Brain microvascular endothelial cell (primary cell): ENCODE results near the gene TFAP2A.

ENCODE experiments used
- DNase-seq: peaks from one replicate; pipeline ENCODE4 v3.0.0-alpha.2; 2020
- H3K27ac ChIP-seq: fragments of 250-450 bp; sonication (Bioruptor Pico); 2 replicates; pipeline ENCODE4 v1.5.1; 2020; ENCODE audit warnings: mild to moderate bottlenecking, moderate library complexity
- H3K27me3 ChIP-seq: fragments of 250-450 bp; sonication (Bioruptor Pico); replicated peaks from 2 replicates; pipeline ENCODE4 v1.5.1; 2020; ENCODE audit warnings: mild to moderate bottlenecking
- H3K36me3 ChIP-seq: fragments of 250-450 bp; sonication (Bioruptor Pico); replicated peaks from 2 replicates; pipeline ENCODE4 v1.5.1; 2020; ENCODE audit warnings: mild to moderate bottlenecking
- H3K4me3 ChIP-seq: 2 replicates; pipeline ENCODE4 v1.5.1; 2011; ENCODE audit warnings: low read depth, mild to moderate bottlenecking, control low read depth, low read length, moderate library complexity
- in situ Hi-C: cut with HindIII; loops from 2 replicates; pipeline ENCODE4 v1.10.0; 2017; ENCODE audit warnings: low sequenced_read_pairs, low pct_ligation_motif_present
- TF ChIP-seq, protein P1 (sequence below): IDR thresholded peaks from 2 replicates; pipeline ENCODE4 v1.5.1; 2011; ENCODE audit warnings: low read depth, mild to moderate bottlenecking, moderate library complexity, low read length, control low read depth, inconsistent platforms; ENCODE audit errors: missing control alignments

TFAP2A gene

DNA sequence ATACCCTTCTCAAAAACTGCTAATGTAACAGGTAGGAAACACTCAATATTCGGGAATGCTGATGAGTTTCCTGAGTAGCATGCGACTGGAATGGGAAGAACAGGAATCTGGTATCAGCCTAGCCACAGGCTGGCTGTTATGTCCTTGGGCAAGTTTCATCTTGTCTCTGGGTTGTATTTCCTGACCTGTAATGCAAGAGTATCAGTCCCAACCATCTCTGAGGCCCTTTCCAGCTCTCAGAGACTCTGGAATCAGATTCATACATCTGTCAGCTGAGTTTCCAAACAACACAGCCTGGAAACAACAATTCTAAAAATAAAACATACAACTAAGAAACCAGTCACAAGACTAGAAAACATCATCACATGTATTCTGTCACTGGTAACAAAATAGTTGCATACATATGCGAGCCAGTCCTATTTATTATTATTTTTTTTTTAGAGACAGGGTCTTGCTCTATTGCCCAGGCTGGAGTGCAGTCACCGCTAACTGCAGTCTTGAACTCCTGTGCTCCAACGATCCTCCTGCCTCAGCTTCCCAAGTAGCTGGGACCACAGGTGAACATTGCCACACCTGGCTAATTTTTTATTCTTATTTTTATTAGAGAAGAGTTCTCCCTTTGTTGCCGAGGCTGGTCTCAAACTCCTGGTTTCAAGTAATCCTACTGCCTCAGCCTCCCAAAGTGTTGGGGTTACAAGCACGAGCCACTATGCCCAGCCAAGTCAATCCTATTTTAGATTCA is 16.7 kb upstream of the TFAP2A start:
- in situ Hi-C loops: no loop called here
- Histone ChIP-seq H3K27ac (no peak overlapping the region), H3K4me3 (no peak overlapping the region), H3K36me3 (no peaks in the 10 kb centered on the region), H3K27me3 (no peaks in the 10 kb centered on the region)
- no peak for DNase-seq
- TF ChIP-seq, protein P1, sequence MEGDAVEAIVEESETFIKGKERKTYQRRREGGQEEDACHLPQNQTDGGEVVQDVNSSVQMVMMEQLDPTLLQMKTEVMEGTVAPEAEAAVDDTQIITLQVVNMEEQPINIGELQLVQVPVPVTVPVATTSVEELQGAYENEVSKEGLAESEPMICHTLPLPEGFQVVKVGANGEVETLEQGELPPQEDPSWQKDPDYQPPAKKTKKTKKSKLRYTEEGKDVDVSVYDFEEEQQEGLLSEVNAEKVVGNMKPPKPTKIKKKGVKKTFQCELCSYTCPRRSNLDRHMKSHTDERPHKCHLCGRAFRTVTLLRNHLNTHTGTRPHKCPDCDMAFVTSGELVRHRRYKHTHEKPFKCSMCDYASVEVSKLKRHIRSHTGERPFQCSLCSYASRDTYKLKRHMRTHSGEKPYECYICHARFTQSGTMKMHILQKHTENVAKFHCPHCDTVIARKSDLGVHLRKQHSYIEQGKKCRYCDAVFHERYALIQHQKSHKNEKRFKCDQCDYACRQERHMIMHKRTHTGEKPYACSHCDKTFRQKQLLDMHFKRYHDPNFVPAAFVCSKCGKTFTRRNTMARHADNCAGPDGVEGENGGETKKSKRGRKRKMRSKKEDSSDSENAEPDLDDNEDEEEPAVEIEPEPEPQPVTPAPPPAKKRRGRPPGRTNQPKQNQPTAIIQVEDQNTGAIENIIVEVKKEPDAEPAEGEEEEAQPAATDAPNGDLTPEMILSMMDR: no peak

DNA sequence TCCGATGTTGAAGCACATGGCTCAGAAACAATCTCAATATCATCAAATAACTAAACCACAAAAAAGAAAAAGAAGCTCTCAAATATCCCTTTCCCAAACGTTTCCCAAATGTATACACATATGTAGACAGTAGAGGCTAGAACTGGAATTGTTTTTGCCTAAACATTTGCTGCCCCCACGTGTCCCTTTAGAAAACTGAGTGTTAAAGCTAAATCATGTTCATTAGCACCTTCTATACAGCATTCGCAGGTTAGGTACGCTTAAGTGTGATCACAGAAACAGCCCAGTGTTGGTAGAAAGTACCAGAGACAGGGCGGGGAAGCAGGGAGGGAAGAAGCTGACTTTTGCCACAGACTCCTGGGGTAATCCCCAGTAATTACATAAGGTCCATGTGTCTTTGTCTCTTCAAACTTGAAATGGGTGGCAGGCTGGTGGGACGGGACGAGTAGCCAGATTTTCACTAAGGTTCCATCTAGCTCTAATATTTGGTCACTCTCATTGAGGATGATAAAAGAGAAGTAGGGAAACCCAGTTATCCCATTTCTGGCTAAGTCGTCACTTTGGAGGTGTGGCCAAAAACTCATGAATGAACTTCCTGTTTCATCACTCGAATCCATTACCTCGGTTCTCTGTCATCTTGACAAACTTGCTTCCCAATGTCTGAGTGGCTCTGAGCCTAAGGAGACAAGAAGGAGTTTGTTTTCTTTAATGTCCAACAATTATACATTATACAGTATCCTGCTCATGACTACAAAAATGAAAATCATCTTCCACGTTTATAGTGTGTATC is 15.0 kb upstream of the TFAP2A start:
- no peak overlapping the region for H3K27ac ChIP-seq
- peaks cover 11% of the 10 kb centered on the region for H3K27me3 ChIP-seq
- peak; percentile 42 for DNase-seq

DNA sequence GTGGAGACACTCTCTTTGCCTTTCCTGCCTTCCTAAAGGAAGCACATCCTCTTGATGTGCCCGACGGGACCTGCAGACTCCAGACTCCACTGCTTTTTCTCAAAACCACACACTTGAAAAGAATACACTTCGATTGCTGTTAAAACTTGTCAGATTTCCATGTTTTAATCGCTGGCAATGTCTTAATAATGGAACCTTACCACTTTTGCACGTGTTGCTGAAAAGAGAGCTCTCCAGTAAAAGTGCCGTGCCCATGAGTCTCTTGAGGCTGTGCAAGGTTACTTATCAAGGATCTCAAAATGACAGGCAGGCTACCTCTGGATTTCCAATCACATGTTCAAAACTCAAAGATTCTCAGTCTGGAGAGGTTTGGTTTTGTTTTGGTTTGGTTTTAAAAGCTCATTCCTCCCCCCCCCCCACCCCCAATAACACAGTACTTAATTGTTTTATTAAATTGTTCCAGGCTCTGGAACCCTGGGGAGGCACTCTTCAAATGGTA is 12.0 kb upstream of the TFAP2A start:
- no peaks in the 10 kb centered on the region for H3K36me3 ChIP-seq
- TF ChIP-seq, protein P1: no peak
- H3K4me3 ChIP-seq: peak overlapping the region; percentile 62
- no peak overlapping the region for H3K27ac ChIP-seq
- in situ Hi-C loops: no loop called here
- H3K27me3 ChIP-seq: peaks cover 41% of the 10 kb centered on the region
- no peak for DNase-seq

More for the DNA sequence above, 15.0 kb upstream of the TFAP2A start:
- Histone ChIP-seq H3K36me3 (no peaks in the 10 kb centered on the region), H3K4me3 (peak overlapping the region; percentile 6)
- in situ Hi-C loops: no loop called here
- TF ChIP-seq, protein P1: peak; percentile 51

DNA sequence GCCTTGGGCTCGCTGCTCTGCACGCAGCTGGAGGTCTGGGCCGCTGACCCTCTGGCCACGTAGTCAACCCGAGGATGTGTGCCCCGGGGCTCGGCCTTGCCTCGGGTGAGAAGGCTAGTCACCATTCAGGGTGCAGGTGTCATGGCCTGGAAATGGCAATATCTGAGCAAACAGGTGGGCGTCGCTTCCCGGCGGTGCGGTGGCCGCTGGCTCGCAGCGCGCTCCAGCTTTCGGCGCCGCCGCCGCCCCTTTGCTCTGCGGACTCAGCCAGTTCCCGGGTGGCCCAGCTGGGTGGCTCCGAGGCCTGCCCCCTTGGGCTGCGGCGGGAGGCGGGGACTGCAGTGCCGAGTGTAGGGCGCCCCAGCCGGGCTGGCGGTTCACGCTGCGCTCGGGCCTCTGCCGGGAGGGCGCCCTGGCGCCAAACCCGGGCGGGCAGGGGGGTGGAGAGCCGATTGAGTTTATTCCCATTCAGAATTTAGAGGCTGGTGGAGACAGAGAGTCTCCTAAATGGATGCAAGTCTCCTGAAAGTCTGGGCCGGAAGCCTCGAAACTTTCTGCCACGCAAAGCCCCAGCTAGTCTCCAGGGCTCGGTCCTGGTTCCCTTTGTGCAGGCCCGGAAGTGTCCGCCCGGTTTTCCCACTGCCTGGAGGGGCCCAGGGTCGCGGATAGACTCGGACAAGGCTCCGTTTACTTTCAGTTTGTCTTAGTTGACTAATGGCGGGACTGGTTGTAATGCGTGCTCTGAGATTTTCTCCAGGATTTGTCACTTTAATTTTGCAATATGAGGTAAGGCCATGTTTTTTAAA is 11.3 kb upstream of the TFAP2A start:
- no peak for DNase-seq
- Histone ChIP-seq H3K36me3 (no peaks in the 10 kb centered on the region), H3K4me3 (peak overlapping the region; percentile 62), H3K27ac (no peak overlapping the region), H3K27me3 (peaks cover 48% of the 10 kb centered on the region)
- in situ Hi-C loops: no loop called here
- TF ChIP-seq, protein P1: no peak

DNA sequence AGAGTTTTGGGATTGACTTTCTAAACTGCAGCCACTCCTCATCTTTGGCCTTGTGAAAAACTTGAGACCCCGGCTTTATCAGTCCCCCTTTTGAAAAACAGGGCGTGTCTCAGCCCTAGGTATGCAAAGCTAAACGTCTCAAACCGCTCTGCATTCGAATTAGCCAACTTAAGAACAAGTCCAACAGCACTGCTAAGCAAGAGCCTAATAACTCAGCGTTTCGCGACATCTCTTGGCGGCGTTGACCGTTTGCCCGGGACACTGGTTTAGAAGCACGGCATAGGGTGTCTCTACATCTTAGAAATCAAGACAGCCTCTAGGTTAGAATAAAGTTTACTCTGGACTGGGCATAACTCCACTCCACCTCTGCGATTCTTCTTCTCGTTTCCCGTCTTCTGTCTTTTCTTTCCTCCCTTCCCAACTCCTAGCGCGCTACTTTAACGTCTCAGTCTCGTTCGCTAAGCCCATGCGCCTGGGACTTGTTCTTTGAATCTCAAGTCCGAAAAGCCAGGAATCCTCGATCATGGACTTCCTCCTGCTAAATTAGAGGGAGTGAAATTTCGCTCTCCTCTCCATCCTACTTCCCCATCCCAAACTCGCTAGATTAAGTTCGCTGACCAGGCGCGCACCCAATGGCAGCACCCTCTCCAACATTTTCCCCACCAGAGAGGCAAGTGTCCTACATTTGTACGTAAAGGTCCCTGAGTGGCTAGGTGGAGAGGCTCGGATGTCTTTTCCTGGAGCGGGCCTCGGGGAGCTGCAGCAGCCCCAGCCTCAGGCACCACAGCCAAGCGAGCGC is 10.5 kb upstream of the TFAP2A start:
- Histone ChIP-seq H3K27me3 (peaks cover 56% of the 10 kb centered on the region), H3K36me3 (no peaks in the 10 kb centered on the region), H3K27ac (no peak overlapping the region), H3K4me3 (peak overlapping the region; percentile 62)
- TF ChIP-seq, protein P1: no peak
- in situ Hi-C loops: no loop called here
- no peak for DNase-seq
